K562 (cell line): ENCODE data around the gene FAM200B. TPM values are rescaled to one million over a fixed set of nuclear protein-coding genes. Genes with fewer than 3 reads are reported as not detected.
A peak's percentile ranks its signal among the peaks of the same experiment; 100 is the strongest.

Source experiments
- EHMT2 ChIP-seq: fragments of 450-650 bp; IDR thresholded peaks from 2 replicates; pipeline ENCODE4 v1.6.1; 2018; ENCODE audit warnings: antibody characterized with exemption
- ERF ChIP-seq: fragments of 450-650 bp; formaldehyde crosslinking; IDR thresholded peaks from 2 replicates; pipeline ENCODE4 v1.4.0; 2020; ENCODE audit warnings: mild to moderate bottlenecking, mixed read lengths
- EWSR1 ChIP-seq: fragments of 450-650 bp; IDR thresholded peaks from 2 replicates; pipeline ENCODE4 v1.6.1; 2018; ENCODE audit warnings: borderline replicate concordance, mild to moderate bottlenecking, low read depth, moderate library complexity; ENCODE audit not compliant: partially characterized antibody
- GATA2 ChIP-seq: sonication (generic); formaldehyde crosslinking; IDR thresholded peaks from 2 replicates; pipeline ENCODE4 v1.4.0; 2020; ENCODE audit warnings: mild to moderate bottlenecking, missing genetic modification reagents
- HCFC1 ChIP-seq: IDR thresholded peaks from 2 replicates; pipeline ENCODE4 v1.6.1; 2012; ENCODE audit warnings: low read depth, low read length, improper control_type of control experiment
- KDM5B ChIP-seq: fragments of 200-600 bp; sonication (generic); IDR thresholded peaks from 2 replicates; pipeline ENCODE4 v1.6.1; 2012; ENCODE audit warnings: low read depth, mild to moderate bottlenecking, moderate library complexity, low read length, control low read depth, inconsistent platforms; ENCODE audit not compliant: insufficient replicate concordance
- KLF10 ChIP-seq: fragments of 250-450 bp; sonication (Bioruptor Pico); IDR thresholded peaks from 2 replicates; pipeline ENCODE4 v1.6.1; 2021; ENCODE audit warnings: matching md5 sums
- MCM7 ChIP-seq, 2 experiments: fragments of 450-650 bp; IDR thresholded peaks; 2 replicates each; pipeline ENCODE4 v1.6.1; 2016 to 2018
- MTF1 ChIP-seq: fragments of 250-450 bp; sonication (Bioruptor Pico); IDR thresholded peaks from 2 replicates; pipeline ENCODE4 v1.9.0; 2021; ENCODE audit warnings: moderate library complexity, mild to moderate bottlenecking, inconsistent platforms, borderline replicate concordance
- NCOA4 ChIP-seq: fragments of 450-650 bp; IDR thresholded peaks from 2 replicates; pipeline ENCODE4 v1.6.1; 2018; ENCODE audit warnings: mild to moderate bottlenecking; ENCODE audit not compliant: partially characterized antibody
- NR2C1 ChIP-seq, 2 experiments: fragments of 450-650 bp; IDR thresholded peaks; 2 replicates each; pipeline ENCODE4 v1.6.1; 2017; ENCODE audit warnings: mild to moderate bottlenecking in 2 of 2, antibody characterized with exemption in 1 of 2, inconsistent platforms in 1 of 2, missing compliant biosample characterization in 1 of 2, missing genetic modification characterization in 1 of 2
- PHF8 ChIP-seq: fragments of 200-600 bp; sonication (generic); IDR thresholded peaks from 2 replicates; pipeline ENCODE4 v1.6.1; 2012; ENCODE audit warnings: mixed run types, mild to moderate bottlenecking, inconsistent platforms, low read length, moderate library complexity, borderline replicate concordance
- PHTF2 ChIP-seq: fragments of 250-450 bp; sonication (Bioruptor Pico); IDR thresholded peaks from 2 replicates; pipeline ENCODE4 v1.5.0; 2021; ENCODE audit warnings: mild to moderate bottlenecking
- POLR2AphosphoS5 ChIP-seq: IDR thresholded peaks from 2 replicates; pipeline ENCODE4 v1.6.1; 2011; ENCODE audit warnings: mild to moderate bottlenecking, low read depth, low read length, moderate library complexity; ENCODE audit not compliant: control insufficient read depth, insufficient read depth
- RAD21 ChIP-seq, 2 experiments: fragments of 250-450 bp in 1 of 2; fragments of 450-650 bp in 1 of 2; sonication (Bioruptor Pico) in 1 of 2; formaldehyde crosslinking in 1 of 2; IDR thresholded peaks in 1 of 2; conservative IDR thresholded peaks in 1 of 2; 2 replicates each; pipeline versions ENCODE4 v1.4.0 to v1.8.0; 2020 to 2022; ENCODE audit warnings: mild to moderate bottlenecking in 2 of 2, moderate library complexity in 1 of 2
- SREBF2 ChIP-seq: sonication (generic); formaldehyde crosslinking; IDR thresholded peaks from 2 replicates; pipeline ENCODE4 v1.4.0; 2020; ENCODE audit warnings: mild to moderate bottlenecking, missing genetic modification reagents
- TCF7L2 ChIP-seq: fragments of 150-350 bp; IDR thresholded peaks from 2 replicates; pipeline ENCODE4 v1.6.1; 2016; ENCODE audit warnings: low read depth, mild to moderate bottlenecking, low read length, moderate library complexity
- ZBED1 ChIP-seq: IDR thresholded peaks from 2 replicates; pipeline ENCODE4 v1.6.1; 2014
- ZC3H8 ChIP-seq: fragments of 450-650 bp; IDR thresholded peaks from 2 replicates; pipeline ENCODE4 v1.6.1; 2017
- ZNF133 ChIP-seq: fragments of 250-450 bp; sonication (Bioruptor Pico); IDR thresholded peaks from 2 replicates; pipeline ENCODE4 v1.4.0; 2020; ENCODE audit warnings: mild to moderate bottlenecking
- ZNF512 ChIP-seq: IDR thresholded peaks from 2 replicates; pipeline ENCODE4 v1.6.1; 2016; ENCODE audit warnings: missing genetic modification characterization, missing compliant biosample characterization
- ZNF57 ChIP-seq: fragments of 450-650 bp; formaldehyde crosslinking; IDR thresholded peaks from 2 replicates; pipeline ENCODE4 v1.4.0; 2020; ENCODE audit warnings: mild to moderate bottlenecking, moderate library complexity
- polyA plus RNA-seq, 8 experiments: library from polyadenylated mRNA; depleted of rRNA in 4 of 8; stranded (reverse) in 5 of 8; unstranded in 3 of 8; fragments of >200 nt; fragmentation: Nextera tagmentation in 2 of 8; fragmentation: Illumina TruSeq in 1 of 8; extraction: Ambion mirVana in 2 of 8; extraction: Trizol in 1 of 8; gene quantifications; 2 replicates each; pipeline versions ENCODE4 v1.2.1 to v1.2.3, GENCODE V29; 2011 to 2014; ENCODE audit warnings: inconsistent platforms in 1 of 8, missing spikeins in 1 of 8
- total RNA-seq, 7 experiments: library from RNA; depleted of rRNA in 6 of 7; stranded (reverse); fragments of >200 nt in 6 of 7; fragmentation: Illumina TruSeq in 2 of 7; extraction: Trizol in 2 of 7; gene quantifications; 2 replicates each; pipeline versions ENCODE4 v1.2.1 to v1.2.3, GENCODE V29; 2011 to 2021; ENCODE audit warnings: low replicate concordance in 1 of 7
- TF ChIP-seq, protein P1 (sequence below): fragments of 250-450 bp; sonication (Bioruptor Pico); IDR thresholded peaks from 2 replicates; pipeline ENCODE4 v1.5.0; 2021; ENCODE audit warnings: mild to moderate bottlenecking, borderline replicate concordance

FAM200B gene
- total and polyA plus RNA-seq, 9 of the 15 experiments (the other 6 are each of a cell fraction or from before 2014, with no cell fraction given) = 17.4 to 48.0 (median 25.5) TPM

- TF ChIP-seq, protein P1, sequence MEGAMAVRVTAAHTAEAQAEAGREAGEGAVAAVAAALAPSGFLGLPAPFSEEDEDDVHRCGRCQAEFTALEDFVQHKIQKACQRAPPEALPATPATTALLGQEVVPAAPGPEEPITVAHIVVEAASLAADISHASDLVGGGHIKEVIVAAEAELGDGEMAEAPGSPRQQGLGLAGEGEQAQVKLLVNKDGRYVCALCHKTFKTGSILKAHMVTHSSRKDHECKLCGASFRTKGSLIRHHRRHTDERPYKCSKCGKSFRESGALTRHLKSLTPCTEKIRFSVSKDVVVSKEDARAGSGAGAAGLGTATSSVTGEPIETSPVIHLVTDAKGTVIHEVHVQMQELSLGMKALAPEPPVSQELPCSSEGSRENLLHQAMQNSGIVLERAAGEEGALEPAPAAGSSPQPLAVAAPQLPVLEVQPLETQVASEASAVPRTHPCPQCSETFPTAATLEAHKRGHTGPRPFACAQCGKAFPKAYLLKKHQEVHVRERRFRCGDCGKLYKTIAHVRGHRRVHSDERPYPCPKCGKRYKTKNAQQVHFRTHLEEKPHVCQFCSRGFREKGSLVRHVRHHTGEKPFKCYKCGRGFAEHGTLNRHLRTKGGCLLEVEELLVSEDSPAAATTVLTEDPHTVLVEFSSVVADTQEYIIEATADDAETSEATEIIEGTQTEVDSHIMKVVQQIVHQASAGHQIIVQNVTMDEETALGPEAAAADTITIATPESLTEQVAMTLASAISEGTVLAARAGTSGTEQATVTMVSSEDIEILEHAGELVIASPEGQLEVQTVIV (CRISPR knock-in tag) = no peak
- TF ChIP-seq ZNF133 (no peak), EHMT2 (no peak), MCM7 (IDR thresholded peaks at IDR 0.05) (no peak), TCF7L2 (peak; percentile 56; the same call in 1 of the 2 replicates), ZNF57 (CRISPR knock-in tag) (no peak), MTF1 (no peak), ZNF512 (tag) (no peak), NCOA4 (no peak), ERF (CRISPR knock-in tag) (no peak), EWSR1 (no peak), KDM5B (peak; percentile 85), SREBF2 (no peak), ZBED1 (no peak), PHF8 (peak; percentile 89), ZC3H8 (no peak), GATA2 (CRISPR knock-in tag) (no peak), HCFC1 (peak; percentile 34; the same call in 1 of the 2 replicates), RAD21 (CRISPR knock-in tag; conservative IDR thresholded peaks at IDR 0.05 in 1 of 2, IDR thresholded peaks at IDR 0.05 in 1 of 2) (peak in 1 of 2 experiments; percentile 2; a peak in 2 of 4 replicates), POLR2AphosphoS5 (peak; percentile 84), KLF10 (CRISPR knock-in tag) (no peak), NR2C1 (IDR thresholded peaks at IDR 0.05) (peak; percentile 42; the same call in 1 of the 2 replicates), NR2C1 (tag; IDR thresholded peaks at IDR 0.05) (0 out of 2 replicates have a peak, but pooled peaks have one; percentile 16), PHTF2 (CRISPR knock-in tag) (no peak)
These were observed at the start of gene FAM200B (continued) for GRCh38 chr4:15681372-15682241.
